ENCODE measurements around the gene WNT8B. TPM values are rescaled to one million over a fixed set of nuclear protein-coding genes. Genes with fewer than 3 reads are reported as not detected.

WNT8B gene
- total RNA-seq, 1 donor from 2014 or later: 2.8 TPM

DNA sequence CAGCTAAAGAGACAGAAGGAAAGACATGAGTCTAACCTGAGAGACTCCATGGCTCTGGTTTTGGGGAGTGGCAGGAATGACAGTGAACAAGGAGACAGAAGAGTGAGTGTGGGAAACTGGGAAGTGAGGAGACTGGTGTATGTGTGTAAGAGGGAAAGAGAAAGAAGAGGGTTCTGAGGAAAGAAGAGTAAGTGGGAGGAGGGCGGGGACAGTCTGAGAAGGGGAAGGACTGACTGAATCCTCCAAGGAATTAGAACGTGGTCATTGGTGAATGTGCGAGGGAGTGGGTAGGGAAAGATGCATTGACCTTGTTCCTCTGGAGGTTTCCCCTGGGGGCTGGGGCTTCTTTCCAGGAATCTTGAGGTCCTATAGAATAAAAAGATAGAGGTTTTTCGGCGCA lies 26.6 kb downstream of the WNT8B start:
- H3K9me3 Mint-ChIP-seq (ENCODE audit: low read depth): no peaks in the 10 kb centered on the region
- TF ChIP-seq, protein P1, sequence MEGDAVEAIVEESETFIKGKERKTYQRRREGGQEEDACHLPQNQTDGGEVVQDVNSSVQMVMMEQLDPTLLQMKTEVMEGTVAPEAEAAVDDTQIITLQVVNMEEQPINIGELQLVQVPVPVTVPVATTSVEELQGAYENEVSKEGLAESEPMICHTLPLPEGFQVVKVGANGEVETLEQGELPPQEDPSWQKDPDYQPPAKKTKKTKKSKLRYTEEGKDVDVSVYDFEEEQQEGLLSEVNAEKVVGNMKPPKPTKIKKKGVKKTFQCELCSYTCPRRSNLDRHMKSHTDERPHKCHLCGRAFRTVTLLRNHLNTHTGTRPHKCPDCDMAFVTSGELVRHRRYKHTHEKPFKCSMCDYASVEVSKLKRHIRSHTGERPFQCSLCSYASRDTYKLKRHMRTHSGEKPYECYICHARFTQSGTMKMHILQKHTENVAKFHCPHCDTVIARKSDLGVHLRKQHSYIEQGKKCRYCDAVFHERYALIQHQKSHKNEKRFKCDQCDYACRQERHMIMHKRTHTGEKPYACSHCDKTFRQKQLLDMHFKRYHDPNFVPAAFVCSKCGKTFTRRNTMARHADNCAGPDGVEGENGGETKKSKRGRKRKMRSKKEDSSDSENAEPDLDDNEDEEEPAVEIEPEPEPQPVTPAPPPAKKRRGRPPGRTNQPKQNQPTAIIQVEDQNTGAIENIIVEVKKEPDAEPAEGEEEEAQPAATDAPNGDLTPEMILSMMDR (IDR thresholded peaks at IDR 0.05; ENCODE audit: unreplicated experiment): no peak
- no peak for DNase-seq (ENCODE audit: low spot score, unreplicated experiment)
- peaks cover 37% of the 10 kb centered on the region for H3K27me3 Mint-ChIP-seq
- H3K4me3 Mint-ChIP-seq (ENCODE audit: low read depth): no peak overlapping the region
- peaks cover 8% of the 10 kb centered on the region for H3K4me1 Mint-ChIP-seq (ENCODE audit: low read depth)
- no peak overlapping the region for H3K27ac Mint-ChIP-seq
- H3K36me3 Mint-ChIP-seq (ENCODE audit: insufficient read depth): peaks cover 35% of the 10 kb centered on the region

DNA sequence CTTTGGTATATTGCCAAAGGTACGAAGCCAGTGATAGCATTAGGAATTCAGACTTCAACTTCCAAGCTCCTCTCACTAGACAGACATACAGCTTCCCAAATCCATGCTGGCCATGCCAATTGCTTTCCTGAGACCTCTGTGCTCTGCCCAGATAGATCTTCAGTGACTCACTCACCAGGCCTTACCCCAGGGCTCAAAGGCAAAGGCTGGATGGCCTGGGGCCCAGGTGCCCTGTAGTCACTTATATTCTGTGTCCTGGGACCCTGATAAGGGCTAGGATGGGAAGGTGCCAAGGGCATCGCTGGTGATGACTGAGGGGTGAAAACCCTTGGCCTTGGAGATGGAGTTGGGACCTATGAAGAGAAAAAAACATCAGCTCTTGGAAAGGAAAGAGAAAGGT lies 27.7 kb downstream of the WNT8B start:
- Mint-ChIP-seq H3K36me3 (ENCODE audit: insufficient read depth) (peaks cover 32% of the 10 kb centered on the region), H3K27me3 (peaks cover 25% of the 10 kb centered on the region), H3K9me3 (ENCODE audit: low read depth) (no peaks in the 10 kb centered on the region), H3K4me1 (ENCODE audit: low read depth) (peaks cover 7% of the 10 kb centered on the region), H3K4me3 (ENCODE audit: low read depth) (no peak overlapping the region), H3K27ac (no peak overlapping the region)
- TF ChIP-seq, protein P1 (IDR thresholded peaks at IDR 0.05; ENCODE audit: unreplicated experiment): no peak
- DNase-seq (ENCODE audit: low spot score, unreplicated experiment): no peak

DNA sequence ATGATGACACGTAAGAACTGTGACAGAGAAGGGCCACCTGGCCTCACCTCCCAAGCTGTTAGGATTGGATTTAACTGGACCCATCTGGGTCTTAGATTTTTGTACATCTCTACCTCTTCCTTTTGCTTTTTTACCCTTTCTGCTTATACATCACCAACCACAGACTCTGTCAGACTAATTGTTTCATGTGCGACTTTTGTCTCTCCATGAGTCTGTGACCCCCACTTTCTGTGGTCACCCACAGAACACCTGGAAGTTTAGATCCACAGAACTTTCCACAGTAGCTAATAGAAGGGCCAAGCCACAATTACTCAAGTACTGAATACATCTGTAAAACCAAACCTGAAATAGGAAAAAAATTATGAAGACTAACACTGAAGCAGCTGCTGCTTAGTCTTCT lies 33.8 kb downstream of the WNT8B start:
- no peak for DNase-seq (ENCODE audit: low spot score, unreplicated experiment)
- Mint-ChIP-seq H3K4me3 (ENCODE audit: low read depth) (no peak overlapping the region), H3K36me3 (ENCODE audit: insufficient read depth) (peaks cover 27% of the 10 kb centered on the region), H3K4me1 (ENCODE audit: low read depth) (peaks cover 16% of the 10 kb centered on the region), H3K27ac (no peak overlapping the region), H3K9me3 (ENCODE audit: low read depth) (no peaks in the 10 kb centered on the region), H3K27me3 (peaks cover 5% of the 10 kb centered on the region)
- TF ChIP-seq, protein P1 (IDR thresholded peaks at IDR 0.05; ENCODE audit: unreplicated experiment): no peak

DNA sequence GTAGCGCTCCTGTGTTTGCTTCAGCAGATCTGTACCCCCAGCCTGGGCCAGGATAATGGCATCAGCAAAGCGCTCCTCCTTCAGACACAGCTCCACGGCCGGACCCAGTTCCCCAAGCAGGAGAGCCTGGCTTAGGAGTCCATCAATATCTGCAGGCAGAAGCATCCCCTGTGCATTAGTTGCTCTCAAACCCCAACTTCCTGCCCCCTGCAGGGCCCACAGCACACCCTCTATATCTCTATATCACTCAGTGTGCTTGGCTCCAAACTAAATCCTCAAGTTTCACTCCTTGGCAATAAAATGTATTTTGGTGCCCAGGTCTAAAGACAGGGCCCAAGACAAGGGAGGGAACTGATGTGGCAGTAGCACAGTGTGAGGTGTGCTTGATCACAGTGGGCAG lies 35.2 kb downstream of the WNT8B start:
- H3K4me3 Mint-ChIP-seq (ENCODE audit: low read depth): no peak overlapping the region
- no peaks in the 10 kb centered on the region for H3K9me3 Mint-ChIP-seq (ENCODE audit: low read depth)
- TF ChIP-seq, protein P1 (IDR thresholded peaks at IDR 0.05; ENCODE audit: unreplicated experiment): no peak
- peaks cover 22% of the 10 kb centered on the region for H3K4me1 Mint-ChIP-seq (ENCODE audit: low read depth)
- peaks cover 5% of the 10 kb centered on the region for H3K27me3 Mint-ChIP-seq
- H3K27ac Mint-ChIP-seq: no peak overlapping the region
- no peak for DNase-seq (ENCODE audit: low spot score, unreplicated experiment)
- peaks cover 26% of the 10 kb centered on the region for H3K36me3 Mint-ChIP-seq (ENCODE audit: insufficient read depth)

DNA sequence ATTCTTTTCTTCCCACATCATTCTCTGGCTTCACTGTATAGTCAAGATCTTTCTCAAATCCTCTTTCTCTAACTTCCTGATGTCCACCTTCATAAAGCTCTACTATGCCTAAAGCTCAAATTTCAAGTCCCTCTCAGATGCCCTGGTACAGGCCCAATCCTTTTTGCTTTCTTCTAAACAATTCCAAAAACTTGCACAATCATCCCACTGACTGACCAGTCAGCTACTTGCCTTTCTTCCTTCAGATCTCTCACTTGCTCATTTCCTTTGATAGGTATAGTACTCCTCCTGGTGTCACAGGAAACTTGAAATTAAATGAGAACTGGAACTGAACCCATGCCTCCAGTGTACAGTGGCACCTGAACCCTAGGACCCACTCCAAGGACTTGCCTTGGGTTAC lies 38.6 kb downstream of the WNT8B start:
- H3K27me3 Mint-ChIP-seq: peaks cover 2% of the 10 kb centered on the region
- peaks cover 17% of the 10 kb centered on the region for H3K36me3 Mint-ChIP-seq (ENCODE audit: insufficient read depth)
- no peaks in the 10 kb centered on the region for H3K9me3 Mint-ChIP-seq (ENCODE audit: low read depth)
- no peak overlapping the region for H3K27ac Mint-ChIP-seq
- TF ChIP-seq, protein P1 (IDR thresholded peaks at IDR 0.05; ENCODE audit: unreplicated experiment): no peak
- H3K4me3 Mint-ChIP-seq (ENCODE audit: low read depth): no peak overlapping the region
- peaks cover 35% of the 10 kb centered on the region for H3K4me1 Mint-ChIP-seq (ENCODE audit: low read depth)
- DNase-seq (ENCODE audit: low spot score, unreplicated experiment): no peak

All from progenitor cell of endocrine pancreas (in vitro differentiated cells).